IMR-90 (cell line): ENCODE measurements around the gene COL1A1.

Experiments used
- BHLHE40 ChIP-seq: fragments of 150-350 bp; IDR thresholded peaks from 2 replicates; pipeline ENCODE4 v1.6.1; 2016; ENCODE audit warnings: mild to moderate bottlenecking, low read depth, low read length
- CEBPB ChIP-seq: IDR thresholded peaks from 2 replicates; pipeline ENCODE4 v1.6.1; 2012; ENCODE audit warnings: low read depth, low read length, improper control_type of control experiment
- CHD1 ChIP-seq: IDR thresholded peaks from 2 replicates; pipeline ENCODE4 v1.6.1; 2012; ENCODE audit warnings: low read depth, low read length, improper control_type of control experiment
- FOS ChIP-seq: fragments of 150-350 bp; IDR thresholded peaks from 2 replicates; pipeline ENCODE4 v1.6.1; 2016; ENCODE audit warnings: low read depth, low read length
- MAFK ChIP-seq: IDR thresholded peaks from 2 replicates; pipeline ENCODE4 v1.6.1; 2012; ENCODE audit warnings: low read depth, low read length, improper control_type of control experiment
- MAZ ChIP-seq: IDR thresholded peaks from 2 replicates; pipeline ENCODE4 v1.6.1; 2012; ENCODE audit warnings: low read depth, mild to moderate bottlenecking, low read length, improper control_type of control experiment, moderate library complexity, borderline replicate concordance
- MXI1 ChIP-seq: IDR thresholded peaks from 2 replicates; pipeline ENCODE4 v1.6.1; 2012; ENCODE audit warnings: low read depth, mild to moderate bottlenecking, low read length, moderate library complexity, borderline replicate concordance
- NFE2L2 ChIP-seq: fragments of 150-350 bp; IDR thresholded peaks from 2 replicates; pipeline ENCODE4 v1.6.1; 2016; ENCODE audit warnings: low read depth, mild to moderate bottlenecking, low read length
- POLR2A ChIP-seq: IDR thresholded peaks from 2 replicates; pipeline ENCODE4 v1.6.1; 2012; ENCODE audit warnings: mild to moderate bottlenecking, low read depth, low read length
- RAD21 ChIP-seq: IDR thresholded peaks from 2 replicates; pipeline ENCODE4 v1.6.1; 2012; ENCODE audit warnings: low read length, improper control_type of control experiment
- SMC3 ChIP-seq: fragments of 150-350 bp; IDR thresholded peaks from 2 replicates; pipeline ENCODE4 v1.6.1; 2016; ENCODE audit warnings: low read depth, mild to moderate bottlenecking, antibody characterized with exemption, low read length, moderate library complexity
- USF2 ChIP-seq: fragments of 150-350 bp; IDR thresholded peaks from 2 replicates; pipeline ENCODE4 v1.6.1; 2017; ENCODE audit warnings: mild to moderate bottlenecking, antibody characterized with exemption, low read length, low read depth
- TF ChIP-seq, protein P1 (sequence below): conservative IDR thresholded peaks from 2 replicates; pipeline ENCODE4 v1.5.1; 2012; ENCODE audit warnings: mild to moderate bottlenecking, low read depth, low read length, improper control_type of control experiment
- TF ChIP-seq, protein P2 (sequence below): fragments of 150-350 bp; IDR thresholded peaks from 2 replicates; pipeline ENCODE4 v1.6.1; 2016; ENCODE audit warnings: low read depth, mild to moderate bottlenecking, low read length, moderate library complexity, borderline replicate concordance

- TF ChIP-seq CEBPB (no peak), POLR2A (0 out of 2 replicates have a peak, but pooled peaks have one; percentile 4), BHLHE40 (no peak), MAFK (no peak), NFE2L2 (no peak), MXI1 (no peak), FOS (no peak), RAD21 (no peak), MAZ (peak; percentile 12; the same call in 1 of the 2 replicates), CHD1 (no peak), SMC3 (no peak), USF2 (no peak)
- TF ChIP-seq, protein P1, sequence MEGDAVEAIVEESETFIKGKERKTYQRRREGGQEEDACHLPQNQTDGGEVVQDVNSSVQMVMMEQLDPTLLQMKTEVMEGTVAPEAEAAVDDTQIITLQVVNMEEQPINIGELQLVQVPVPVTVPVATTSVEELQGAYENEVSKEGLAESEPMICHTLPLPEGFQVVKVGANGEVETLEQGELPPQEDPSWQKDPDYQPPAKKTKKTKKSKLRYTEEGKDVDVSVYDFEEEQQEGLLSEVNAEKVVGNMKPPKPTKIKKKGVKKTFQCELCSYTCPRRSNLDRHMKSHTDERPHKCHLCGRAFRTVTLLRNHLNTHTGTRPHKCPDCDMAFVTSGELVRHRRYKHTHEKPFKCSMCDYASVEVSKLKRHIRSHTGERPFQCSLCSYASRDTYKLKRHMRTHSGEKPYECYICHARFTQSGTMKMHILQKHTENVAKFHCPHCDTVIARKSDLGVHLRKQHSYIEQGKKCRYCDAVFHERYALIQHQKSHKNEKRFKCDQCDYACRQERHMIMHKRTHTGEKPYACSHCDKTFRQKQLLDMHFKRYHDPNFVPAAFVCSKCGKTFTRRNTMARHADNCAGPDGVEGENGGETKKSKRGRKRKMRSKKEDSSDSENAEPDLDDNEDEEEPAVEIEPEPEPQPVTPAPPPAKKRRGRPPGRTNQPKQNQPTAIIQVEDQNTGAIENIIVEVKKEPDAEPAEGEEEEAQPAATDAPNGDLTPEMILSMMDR, result no peak
- TF ChIP-seq, protein P2, sequence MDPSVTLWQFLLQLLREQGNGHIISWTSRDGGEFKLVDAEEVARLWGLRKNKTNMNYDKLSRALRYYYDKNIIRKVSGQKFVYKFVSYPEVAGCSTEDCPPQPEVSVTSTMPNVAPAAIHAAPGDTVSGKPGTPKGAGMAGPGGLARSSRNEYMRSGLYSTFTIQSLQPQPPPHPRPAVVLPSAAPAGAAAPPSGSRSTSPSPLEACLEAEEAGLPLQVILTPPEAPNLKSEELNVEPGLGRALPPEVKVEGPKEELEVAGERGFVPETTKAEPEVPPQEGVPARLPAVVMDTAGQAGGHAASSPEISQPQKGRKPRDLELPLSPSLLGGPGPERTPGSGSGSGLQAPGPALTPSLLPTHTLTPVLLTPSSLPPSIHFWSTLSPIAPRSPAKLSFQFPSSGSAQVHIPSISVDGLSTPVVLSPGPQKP, result no peak
These were observed 26.2 kb downstream of the COL1A1 start for GRCh38 chr17:50175035-50175807.
